NCI-H1105 (cell line): ENCODE measurements around the gene C9orf50.

Source experiments
- DNase-seq: peaks from one replicate; lab custom pipeline; 2025; lab: John Stamatoyannopoulos, UW

The C9orf50 gene

GRCh38 chr9:129569502-129570449 is 51.1 kb downstream of the C9orf50 start:
- no peak for DNase-seq

DNA sequence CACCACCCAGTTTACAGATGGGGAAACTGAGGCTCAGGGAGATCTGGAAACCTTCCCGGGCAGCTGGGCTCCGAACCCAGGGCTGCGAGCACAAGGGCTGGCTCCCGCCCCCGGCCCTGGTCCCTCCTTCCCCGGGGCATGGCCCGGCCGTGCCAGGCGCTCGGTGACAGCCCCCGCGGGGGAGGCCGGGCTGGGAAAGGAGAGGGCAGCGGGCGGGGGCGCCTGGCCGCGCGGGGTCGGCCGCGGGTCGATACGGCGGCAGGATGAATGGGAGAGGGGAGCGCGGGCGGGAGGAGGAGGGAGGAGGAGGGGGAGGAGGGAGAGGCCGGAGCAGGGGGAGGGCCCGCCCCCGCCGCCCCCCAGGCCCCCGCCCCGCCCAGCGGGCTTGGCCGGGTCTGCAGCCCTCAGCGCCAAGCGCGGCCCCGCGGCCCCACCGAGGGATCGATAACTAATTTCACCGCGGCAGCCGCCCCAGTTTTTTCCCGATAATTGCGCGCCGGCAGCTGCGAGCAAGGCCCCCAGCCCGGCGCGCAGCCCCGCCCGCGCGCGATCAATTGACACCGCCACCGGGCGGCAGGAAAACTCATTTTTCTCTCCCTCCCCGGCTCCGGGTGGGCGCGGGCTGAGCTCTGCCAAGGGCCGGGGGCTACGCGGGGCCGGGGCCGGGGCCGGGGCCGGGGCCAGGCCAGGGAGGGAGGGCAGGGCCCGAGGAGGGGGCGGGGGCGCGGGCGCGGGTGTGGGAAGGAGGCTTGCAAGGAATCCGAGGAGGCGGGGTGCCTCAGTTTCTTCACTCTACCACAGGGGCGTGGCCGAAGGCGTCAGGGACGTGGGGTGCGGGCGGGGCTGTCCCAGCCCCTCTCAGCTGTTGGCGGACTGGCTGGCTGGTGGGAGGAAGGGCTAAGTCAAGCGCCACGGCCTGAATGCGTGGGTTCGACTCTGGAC is 52.1 kb downstream of the C9orf50 start:
- DNase-seq, result peak; percentile 24

GRCh38 chr9:129567842-129568559 is 52.9 kb downstream of the C9orf50 start:
- DNase-seq, result no peak

- no peak for DNase-seq
Observed at GRCh38 chr9:129567329-129567728, 53.6 kb downstream of the C9orf50 start.

- no peak for DNase-seq
Observed at GRCh38 chr9:129566563-129567266, 54.2 kb downstream of the C9orf50 start.

GRCh38 chr9:129562917-129563316 is 58.0 kb downstream of the C9orf50 start:
- no peak for DNase-seq

DNA sequence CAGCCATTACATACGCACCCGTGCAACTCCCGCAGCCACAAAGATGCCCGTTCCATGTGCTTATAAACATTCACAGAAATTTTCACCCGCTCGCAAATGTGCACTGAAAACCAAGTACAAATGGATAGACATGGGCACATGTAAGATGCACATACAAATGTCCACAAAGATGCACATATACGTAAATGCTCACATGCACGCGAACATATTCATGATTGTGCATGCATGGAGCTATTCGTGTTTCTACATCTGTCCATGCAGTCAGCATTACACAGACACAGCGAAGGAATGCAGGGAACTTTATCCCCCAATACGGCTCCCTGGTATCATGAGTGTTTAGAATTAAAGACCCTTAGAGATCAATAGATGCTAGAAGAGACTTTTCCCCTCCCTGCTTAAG is 58.4 kb downstream of the C9orf50 start:
- no peak for DNase-seq
